Measurements from ENCODE around the gene AKAP13.
"Not testable (repeated sequence)": the region's sequence is repeated elsewhere in the genome, so short reads cannot be mapped to it uniquely, and the experiment has no call there.

Gene AKAP13

DNA sequence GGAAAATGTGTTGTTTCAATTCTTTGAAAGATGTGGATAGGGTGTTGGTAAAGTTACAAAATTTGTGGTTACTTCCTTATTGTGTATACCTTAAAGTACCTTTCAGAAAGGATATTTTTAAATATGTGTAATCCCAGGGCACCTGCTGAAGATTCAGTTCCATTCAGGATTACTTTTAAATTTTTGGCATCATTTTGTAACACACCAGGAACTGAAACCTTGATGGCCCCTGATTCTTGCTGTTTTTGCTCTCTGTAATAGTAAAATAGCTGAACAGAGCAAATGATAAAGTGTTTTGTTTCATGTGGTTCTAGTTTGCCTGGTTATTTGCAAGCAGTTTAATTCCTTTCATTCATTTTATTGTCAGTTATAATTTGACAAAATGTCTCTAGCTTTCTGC is 253.5 kb downstream of the AKAP13 start:
- DNase-seq, result no peak

DNA sequence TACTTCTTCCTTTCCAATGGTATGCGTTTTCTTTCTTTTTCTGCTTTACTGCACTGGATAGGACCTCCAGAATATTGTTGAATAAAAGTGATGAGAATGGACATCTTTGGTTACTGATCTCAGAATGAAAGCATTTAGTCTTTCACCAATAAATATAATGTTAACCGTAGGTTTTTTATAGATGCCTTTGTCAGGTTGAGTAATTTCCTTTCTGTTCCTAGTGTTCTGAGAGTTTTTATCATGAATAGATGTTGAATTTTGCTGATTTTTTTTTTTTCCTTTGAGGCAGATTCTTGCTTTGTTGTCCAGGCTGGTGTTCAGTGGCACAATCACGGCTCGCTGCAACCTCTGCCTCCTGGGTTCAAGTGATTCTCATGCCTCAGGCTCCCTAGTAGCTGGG is 255.9 kb downstream of the AKAP13 start:
- no peak for DNase-seq

DNA sequence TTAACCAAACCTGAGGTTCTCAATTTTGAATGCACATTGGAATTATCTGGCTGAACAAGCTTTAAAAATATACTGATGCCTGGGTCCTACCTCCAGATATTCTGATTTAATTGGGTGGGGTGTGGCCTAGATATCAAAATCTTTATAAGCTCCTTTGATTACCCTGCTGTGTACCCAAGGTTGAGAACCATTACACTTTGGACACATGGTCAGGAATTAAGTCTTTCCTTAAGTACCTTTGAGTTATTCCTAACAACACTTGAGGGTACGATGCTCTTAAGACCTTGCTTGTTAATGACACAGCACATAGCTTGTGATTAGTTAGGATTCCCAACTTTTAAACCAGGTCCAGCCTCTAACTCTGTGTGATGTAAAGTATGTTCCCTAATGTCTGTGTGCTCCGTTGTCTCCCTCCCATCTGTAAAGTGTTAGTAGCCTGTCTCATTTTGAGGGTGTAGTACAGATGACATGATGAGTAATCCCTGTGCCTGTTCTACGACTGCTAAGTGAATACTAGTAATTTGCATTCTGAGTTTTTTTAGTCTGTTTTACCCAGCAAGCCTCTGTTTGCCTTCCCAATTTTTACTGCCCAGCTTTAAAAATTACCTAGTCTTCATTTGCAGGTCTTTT is 259.5 kb downstream of the AKAP13 start:
- no peak for DNase-seq

DNA sequence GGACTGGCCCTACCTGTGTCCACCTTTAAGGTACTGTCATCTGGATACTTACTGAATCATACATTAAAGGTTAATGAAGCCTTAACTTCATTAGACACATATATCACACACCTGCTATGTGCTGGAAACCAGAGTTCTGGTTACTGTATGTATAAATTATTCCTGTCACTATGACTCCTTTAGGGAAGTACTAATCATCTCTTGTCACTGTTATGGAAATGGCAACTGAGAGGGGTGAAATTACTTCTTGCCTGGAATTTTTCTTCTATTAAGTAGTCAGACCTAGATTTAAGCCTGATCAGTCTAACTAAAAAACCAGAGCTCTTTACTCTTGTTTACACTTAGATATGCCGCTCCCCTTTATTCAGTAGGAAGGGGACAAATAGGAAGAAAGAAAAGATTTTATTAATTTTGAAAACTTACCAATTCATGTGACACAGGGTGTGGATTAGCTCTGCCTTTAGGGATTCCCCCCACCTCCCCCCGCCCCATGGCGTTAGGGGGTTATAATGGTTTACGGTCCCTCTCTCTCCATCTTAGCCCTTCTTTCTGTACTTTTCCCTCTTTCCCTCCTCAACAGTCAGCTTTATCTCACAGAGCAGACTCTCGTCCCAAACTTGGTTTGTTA is 261.8 kb downstream of the AKAP13 start:
- DNase-seq, result no peak

DNA sequence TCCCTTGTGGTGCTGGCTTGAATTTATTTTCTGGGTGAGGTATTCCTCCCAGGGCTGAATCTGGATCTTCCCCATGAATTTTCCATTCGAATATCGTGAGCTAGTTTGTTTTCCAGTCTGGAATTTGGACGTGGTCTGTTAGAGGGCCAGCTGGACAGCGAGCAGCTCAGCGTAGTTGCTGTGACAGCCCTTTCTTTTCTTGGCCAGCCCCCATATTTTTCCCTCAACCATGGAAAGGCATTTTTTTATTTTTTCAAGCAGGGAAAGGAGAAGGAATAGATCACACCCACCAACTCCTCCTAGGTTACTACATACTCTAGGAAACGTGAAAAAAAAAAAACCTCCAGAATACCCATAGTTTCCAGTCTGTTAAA is 262.3 kb downstream of the AKAP13 start:
- no peak for DNase-seq

DNA sequence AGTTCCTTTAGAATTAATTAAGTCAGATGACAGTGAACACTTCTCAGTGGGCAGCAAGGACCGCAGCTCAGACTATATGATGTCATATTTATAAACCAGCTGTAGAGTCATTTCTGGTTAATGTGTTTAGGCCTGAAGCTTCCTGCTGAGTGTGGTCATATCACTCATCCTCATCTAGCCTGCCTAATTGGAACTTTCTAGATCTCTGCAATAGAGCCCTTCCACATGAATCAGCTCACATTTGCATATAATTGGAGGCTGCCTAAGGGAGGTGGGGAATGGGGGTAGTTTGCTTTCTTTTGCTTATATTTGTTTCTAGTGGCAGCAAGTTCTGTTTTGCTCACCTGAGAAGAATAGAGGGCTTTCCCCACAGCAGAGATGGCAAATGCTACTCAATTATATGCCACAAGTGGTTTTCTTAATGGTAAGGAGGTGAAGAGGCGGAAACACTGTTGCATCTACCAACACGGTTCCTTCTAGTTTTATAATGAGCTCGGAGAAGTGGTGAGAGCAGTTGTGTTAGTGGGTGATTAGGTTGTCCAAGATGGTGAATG is 266.2 kb downstream of the AKAP13 start:
- no peak for DNase-seq

DNA sequence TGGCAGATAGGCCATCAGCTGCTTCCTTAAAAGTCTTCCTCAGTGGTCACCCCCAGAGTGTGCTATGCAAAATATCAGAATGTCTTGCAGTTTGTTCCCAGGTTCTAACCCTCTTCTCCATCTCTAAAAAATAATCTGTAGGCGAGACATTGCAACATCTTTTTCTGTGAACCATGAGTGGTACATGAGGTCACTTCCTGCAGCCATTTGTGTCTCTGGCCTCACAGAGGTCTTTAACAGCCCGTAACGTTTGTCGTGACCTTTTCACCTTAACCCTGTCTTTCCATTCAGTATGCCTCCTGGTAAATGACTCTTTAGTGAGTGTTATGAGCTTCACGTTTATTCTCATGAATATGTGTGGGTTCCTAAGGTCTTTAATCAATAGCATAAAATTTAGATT is 269.0 kb downstream of the AKAP13 start:
- no peak for DNase-seq

DNA sequence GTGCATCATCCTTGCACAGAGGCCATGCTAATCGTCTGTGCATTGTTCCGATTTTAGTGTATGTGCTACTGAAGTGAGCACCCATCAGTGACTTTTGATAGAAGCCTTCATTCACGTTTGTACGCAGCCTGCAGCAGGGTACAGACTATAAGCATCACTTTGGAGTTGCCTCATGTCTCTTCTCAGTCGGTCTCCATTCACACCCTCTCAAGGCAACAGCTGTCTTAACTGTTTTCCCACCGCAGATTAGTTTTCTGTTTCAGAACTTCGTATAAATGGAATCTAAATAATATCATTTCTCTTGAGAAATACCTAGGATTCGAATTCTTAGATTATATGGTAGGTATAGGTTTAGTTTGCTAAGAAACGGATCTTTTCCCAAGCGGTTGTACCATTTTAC is 271.1 kb downstream of the AKAP13 start:
- DNase-seq, result no peak

DNA sequence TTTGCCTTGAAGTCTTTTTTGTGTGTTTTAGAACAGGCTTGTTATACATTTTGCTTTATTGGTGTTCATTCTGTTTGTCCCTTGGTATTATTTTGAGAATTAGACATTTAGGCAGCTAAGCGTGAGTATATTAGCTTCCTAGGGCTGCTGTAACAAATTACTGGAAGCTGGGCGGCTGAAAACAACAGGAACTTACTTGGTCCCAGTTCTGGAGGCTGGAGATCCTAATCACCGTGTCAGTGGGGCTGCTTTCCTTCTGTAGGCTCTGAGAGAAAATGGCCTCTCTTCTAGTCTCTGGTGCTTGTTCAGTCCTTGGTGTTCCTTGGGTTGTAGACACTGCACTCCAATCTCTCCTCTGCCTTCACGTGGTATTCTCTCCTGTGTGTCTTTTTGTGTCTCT is 272.1 kb downstream of the AKAP13 start:
- no peak for DNase-seq

DNA sequence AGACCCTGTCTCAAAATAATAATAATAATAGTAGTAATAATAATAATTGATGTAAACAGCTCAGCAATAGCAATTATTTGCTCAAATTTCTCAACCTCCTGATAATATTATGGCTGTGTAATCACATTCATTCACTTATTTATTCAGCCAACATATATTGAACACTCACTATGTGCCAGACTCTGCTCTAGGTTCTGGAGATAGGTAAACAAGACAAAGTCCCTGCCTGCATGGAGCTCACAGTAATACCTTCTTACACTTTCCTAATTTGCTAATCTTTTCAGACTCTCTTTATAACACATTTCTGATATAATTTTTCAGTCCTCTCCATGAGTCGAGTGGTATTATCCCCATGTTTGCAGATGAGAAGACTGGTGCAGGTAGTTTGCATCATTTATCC is 276.7 kb downstream of the AKAP13 start:
- no peak for DNase-seq

DNA sequence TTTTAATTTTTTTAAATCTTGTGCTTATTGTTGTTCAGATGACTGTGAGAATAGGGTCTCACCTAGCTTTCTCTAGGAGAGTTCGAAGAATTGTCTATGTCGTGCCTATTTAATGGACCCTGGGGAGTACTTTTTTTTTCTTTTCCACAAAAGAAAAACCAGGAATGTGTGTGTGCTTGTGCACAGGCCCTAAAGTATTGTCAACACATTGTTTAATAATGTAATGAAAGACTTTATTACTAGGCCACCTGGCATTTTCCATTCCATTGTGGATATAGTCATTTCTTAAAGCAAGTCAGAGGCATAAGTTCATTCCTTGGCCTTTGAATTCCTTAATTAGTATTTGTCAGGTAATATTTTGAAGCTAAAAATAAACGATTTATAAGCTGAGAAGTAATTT is 278.4 kb downstream of the AKAP13 start:
- DNase-seq, result no peak

DNA sequence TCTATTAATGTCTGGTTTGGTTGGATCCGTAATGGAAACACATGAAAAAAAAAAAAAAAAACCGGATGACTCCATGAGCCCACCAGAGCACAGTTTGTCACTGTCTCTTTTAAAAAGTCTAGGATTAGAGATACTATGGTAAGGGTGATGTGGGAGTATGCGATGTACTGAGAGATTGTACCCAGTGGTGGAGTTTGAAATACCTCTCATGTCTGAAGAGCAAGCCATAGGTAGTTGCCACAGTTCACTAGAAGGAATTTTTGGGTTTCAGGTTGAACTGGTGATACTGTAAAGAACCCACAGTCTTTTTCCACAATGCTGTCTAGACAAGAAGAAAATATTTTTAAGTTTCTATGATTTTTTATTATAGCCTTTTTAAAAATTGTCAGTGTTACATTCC is 281.5 kb downstream of the AKAP13 start:
- DNase-seq, result no peak

DNA sequence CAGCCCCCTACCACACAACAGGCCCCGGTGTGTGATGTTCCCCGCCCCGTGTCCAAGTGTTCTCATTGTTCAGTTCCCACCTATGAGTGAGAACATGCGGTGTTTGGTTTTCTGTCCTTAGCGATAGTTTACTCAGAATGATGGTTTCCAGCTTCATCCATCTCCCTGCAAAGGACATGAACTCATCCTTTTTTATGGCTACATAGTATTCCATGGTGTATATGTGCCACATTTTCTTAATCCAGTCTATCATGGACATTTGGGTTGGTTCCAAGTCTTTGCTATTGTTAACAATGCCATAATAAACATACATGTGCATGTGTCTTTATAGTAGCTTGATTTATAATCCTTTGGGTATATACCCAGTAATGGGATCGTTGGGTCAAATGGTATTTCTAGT is 285.3 kb downstream of the AKAP13 start:
- DNase-seq, result not testable (repeated sequence)

DNA sequence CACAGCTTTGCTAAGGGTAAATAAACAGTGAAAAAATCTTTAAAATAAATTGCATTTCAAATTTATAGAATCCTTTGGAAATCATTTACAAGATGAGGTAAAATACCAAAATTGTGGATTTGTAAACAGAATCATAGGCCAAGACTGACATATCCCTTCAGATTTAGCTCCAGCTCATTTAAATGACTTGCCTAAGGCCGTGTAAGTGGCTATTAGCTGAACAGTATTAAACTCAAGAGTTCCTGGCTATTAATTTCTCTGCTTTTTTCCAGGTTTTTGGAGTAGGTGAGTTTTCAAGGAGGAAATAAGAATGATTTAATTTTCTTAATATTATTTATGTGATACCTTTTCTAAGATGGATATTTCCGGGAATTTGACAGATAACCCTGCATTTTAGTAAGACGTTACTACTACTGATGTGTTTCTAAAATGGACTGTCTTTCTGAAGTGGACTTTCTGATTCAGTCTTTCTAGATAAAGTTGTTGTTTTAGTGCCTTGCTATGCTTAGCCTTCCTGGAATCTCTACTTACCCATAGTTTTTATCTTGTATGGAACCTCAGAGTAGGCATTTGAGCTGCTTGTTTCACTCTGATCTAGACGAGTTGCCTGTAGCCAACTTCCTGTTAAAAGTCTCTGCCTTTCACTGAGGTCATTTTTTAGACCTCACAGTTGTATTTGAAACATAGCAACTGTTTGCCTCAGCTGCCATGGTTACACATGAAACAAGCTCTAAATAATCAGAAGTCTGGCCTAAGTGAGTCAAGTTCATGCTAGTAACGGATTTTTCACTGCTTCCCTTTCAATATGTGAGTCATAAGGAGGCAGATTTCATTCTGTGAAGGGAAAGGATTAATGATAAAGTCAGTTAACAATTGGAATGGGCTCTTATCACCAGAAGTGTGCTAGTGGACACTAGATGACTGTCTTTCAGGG is 287.4 kb downstream of the AKAP13 start:
- DNase-seq, result no peak

DNA sequence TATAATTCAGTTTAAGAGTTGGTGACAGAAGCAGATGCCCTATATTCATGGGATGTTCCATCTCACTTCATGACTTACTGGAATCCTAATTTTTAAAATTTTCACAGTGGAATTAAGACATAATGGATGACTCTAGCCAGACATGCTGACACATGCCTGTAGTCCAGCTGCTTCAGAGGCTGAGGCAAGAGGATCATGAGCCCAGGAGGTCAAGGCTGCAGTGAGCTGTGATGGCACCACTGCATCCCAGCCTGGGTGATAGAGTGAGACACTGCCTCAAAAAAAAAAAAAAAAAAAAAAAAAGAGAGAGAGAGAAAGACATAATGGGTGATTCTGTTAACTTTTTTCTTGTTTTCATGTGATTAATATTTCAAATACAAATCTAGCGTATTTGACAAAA is 290.8 kb downstream of the AKAP13 start:
- DNase-seq, result no peak

DNA sequence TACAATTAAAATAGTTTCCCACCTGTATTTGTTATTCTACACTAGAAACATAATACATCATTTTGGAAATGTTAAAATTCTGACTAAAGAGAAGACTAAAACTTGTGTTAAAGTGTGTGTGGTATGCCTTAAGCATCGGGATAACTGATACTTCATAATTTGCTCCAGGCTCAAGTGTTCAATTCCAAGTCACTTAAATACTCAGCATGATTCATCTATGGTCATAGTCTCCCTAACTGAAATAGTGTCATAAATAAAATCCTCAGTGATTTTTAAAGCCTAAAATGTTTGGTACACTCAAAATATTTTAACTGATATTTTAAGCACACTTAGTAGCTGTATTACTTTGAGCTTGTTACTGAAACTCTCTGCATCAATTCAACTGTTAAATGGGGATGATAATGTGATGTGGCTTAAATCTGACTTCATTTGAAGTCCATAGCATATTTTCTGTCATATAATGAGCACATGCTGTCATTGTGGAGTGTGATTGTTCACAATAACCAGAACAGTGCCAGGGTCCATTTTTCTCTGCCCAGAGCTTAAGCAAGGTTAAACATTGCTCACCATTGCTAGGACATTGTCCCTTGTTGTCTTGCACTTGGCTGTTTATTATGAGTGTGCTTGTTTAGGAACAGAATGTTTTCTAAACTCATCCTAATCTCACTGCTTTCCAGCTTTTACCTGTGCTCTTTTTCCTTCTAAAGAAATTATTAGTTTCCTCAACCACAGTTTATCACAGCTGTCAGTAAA is 292.1 kb downstream of the AKAP13 start:
- no peak for DNase-seq

DNA sequence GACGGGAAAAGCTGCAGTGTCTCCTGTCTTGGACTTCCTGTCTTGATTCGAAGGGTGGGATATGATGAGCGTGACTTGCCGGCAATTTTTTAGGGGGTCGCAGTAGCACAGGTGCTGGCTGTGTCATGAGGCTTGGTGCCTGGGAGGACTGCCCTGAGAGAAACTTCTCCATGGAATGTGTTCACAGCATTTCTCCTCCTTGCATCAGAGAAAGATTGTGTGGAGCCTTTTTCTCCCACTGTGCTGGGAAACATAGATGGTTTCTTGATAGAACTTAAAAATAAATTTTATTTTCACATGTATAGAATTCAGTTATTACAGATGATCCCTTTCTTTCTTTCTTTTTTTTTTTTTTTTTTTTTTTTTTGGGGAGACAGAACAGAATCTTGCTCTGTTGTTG is 292.9 kb downstream of the AKAP13 start:
- no peak for DNase-seq

DNA sequence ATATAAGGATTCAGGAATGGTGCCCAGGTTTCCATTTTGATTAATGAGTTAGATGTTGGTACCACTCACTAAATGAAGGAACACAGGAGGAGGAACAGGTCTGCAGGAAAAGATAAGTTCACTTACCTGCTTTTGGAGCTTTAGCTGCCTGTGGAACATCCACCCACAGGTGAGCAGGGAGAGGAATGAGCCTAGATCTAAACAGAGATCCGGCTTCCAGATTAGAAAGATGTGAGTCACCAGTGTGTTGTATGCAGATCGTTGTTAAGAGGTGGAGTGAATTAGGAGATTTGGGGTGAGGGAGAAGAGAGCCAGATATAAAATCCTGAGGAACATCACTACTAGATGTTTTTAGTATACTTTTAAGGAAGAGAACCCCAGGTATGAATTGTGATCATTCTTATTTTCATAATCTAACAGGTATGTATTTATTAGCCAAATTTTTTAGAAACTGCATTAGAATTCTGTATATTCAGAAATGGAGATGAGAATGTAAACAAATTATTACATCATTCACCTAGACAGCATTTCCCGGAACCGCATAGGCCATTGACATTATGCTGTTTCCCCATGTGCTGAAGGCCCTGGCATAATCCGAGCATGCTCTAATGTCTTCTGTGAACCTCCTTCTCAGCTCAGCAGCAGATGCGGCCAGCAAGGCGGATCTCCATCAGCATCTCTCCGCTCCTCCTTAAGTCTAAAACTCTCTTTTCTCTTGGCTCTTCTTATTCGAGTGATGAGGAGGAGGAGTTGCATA is 296.1 kb downstream of the AKAP13 start:
- no peak for DNase-seq

DNA sequence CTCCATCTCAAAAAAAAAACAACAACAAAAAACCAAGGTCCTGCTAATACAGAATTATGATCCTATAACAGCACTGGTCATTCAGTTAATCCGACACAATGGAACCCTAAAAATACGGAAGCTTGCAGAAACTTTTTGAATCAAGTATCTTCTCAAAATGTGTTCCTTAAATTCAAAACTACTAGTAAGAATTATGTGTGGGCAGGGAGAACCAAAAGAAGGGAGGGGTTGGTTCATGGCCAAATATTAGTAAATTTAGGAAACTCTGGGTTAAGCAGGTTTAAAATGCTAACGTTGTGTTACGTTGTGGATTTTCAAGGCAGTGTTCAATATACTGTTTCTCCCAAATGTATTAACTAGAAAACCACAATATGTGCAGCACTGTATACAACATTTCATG is 298.8 kb downstream of the AKAP13 start:
- no peak for DNase-seq

DNA sequence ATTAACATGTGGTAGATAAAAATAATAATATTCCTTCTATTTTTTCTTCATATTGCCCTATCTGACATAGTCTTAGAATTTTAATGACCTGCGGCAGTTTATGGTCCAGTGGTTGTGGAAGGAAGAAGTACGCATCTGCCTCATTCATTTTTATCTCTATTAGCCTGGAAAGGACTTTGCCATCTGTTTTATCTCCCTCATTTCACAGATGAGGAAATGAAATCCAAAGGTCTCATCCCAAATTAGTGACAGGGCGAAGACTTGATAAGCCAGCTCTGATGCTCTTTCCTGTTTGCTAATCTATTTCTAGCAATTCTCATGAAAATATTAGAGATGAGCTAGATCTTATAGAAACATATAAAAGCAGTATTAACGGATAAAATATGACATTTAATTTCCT is 301.0 kb downstream of the AKAP13 start:
- DNase-seq, result peak; percentile 15

DNA sequence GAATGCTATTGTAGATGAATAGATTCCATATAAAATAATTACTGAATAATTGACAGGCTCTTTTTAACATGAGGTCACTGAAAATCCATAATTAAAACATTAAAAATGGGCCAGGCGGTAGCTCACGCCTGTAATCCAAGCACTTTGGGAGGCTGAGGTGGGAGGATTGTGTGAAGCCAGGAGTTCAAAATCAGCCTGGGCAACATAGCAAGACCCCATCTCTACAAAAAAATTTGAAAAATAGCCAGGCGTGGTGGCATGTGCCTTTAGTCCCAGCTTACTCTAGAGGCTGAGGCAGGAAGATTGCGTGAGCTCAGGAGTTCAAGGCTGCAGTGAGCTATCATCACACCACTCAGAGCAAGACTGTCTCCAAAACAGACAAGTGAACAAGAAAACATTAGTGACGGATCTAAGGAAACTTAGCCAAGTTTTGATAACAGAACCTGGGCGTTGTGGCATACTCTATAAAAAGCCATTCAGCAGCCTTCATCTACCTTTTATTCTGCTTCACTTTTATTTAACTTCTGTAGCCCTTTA is 303.8 kb downstream of the AKAP13 start:
- DNase-seq, result no peak

DNA sequence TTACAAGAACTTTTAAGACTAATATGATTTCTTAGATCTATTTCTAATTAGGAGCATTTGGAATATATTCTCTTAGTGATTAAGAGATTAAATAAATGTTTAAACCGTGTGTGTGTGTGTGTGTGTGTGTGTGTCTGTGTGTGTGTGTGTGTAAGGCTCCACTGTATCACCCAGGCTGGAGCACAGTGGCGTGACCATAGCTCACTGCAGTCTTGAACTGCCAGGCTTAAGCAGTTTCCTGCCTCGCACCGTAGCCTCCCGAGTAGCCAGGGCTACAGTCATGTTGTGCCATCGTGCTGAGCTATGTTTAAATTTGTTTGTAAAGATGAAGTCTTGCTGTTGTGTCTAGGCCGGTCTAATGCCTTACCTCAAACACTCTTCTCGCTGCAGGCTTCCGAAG is 305.0 kb downstream of the AKAP13 start:
- DNase-seq, result no peak
